ENCODE measurements around the gene DNM2. TPM values are rescaled to one million over a fixed set of nuclear protein-coding genes. Genes with fewer than 3 reads are reported as not detected.

DNM2 gene
- polyA plus RNA-seq, 1 donor = 87.4 TPM

GRCh38 chr19:10691178-10691881 lies 26.5 kb upstream of the DNM2 start:
- no peak for DNase-seq

- no peak for DNase-seq
These were observed 26.0 kb upstream of the DNM2 start for GRCh38 chr19:10691883-10692282.

DNA sequence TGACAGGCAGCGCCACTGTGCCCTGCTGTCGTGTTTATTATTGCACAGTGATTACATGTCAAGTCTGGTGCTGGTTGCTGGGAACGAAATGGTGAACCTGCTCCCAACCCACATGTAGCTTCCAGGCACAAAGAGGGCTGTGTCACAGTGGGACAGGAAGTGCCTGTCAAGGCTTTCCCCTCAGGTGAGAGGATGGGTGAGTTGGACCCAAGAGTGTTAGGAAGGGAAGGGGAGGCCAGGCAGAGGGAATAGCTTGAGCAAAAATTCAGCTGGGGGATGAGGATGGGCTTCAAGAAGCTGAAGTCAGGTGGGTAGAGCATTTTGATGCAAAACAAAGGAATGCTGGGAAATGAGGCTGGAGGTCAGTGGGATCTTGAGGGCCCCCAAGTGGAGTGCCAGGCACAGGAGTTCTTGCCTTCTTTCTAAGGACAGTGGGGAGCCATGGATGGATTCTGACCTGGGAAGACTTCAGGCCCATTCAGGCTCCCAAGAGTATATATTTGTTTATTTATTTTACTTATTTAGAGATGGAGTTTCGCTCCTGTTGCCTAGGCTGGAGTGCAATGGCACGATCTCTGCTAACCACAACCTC lies 25.1 kb upstream of the DNM2 start:
- DNase-seq = no peak

- no peak for DNase-seq
These were observed 23.1 kb upstream of the DNM2 start for GRCh38 chr19:10694706-10695307.

- peak; percentile 91 for DNase-seq
These were observed 22.2 kb upstream of the DNM2 start for GRCh38 chr19:10695401-10696398.

- no peak for DNase-seq
These were observed 18.1 kb upstream of the DNM2 start for GRCh38 chr19:10699650-10700335.

DNA sequence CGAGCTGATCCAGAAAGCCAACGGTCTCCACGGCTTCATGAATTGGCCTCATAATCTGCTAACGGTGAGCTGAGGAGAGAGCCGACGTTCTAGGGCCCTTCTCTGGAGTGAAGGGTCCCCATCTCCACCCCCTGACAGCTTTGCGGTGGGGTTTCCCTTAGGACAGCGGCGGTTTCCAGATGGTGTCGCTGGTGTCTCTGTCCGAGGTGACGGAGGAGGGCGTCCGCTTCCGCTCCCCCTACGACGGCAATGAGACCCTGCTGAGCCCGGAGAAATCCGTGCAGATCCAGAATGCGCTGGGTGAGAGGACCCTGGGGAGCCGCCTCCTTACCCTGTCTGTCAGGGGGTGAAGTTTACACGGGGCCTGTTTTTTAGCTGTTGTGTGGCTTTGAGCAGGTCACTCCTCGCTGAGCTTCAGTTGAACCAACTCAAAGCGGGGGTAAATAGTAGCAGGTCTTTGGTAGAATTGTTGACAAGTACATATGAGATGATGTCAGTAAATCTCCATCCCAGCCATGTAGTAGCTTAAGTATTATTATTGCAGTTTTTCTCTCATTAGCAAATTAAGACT lies 15.8 kb upstream of the DNM2 start:
- DNase-seq = no peak

- no peak for DNase-seq
These were observed 10.9 kb upstream of the DNM2 start for GRCh38 chr19:10706990-10707389.

- DNase-seq = no peak
These were observed 10.4 kb upstream of the DNM2 start for GRCh38 chr19:10707440-10707839.

- no peak for DNase-seq
These were observed 9.6 kb upstream of the DNM2 start for GRCh38 chr19:10708291-10708690.

GRCh38 chr19:10712045-10712444 lies 5.8 kb upstream of the DNM2 start:
- no peak for DNase-seq

DNA sequence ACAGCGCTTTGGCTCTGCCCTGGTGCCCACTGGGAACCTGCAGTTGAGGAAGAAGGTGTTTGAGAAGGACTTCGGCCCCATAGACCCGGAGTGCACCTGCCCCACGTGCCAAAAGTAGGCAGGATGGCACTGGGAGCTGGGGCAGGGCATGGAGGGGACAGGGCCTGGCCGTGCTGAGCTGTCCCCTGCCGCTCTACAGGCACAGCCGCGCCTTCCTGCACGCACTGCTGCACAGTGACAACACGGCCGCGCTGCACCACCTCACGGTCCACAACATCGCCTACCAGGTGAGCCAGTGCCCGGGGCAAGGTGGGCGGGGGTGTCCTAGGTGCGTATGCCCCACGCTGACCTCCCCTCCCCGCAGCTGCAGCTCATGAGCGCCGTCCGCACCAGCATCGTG lies 5.1 kb upstream of the DNM2 start:
- DNase-seq = no peak

- DNase-seq = no peak
These were observed 4.6 kb upstream of the DNM2 start for GRCh38 chr19:10713317-10713716.

- no peak for DNase-seq
These were observed 874 bp upstream of the DNM2 start for GRCh38 chr19:10717054-10717355.

GRCh38 chr19:10718205-10719196 lies 622 bp downstream of the DNM2 start:
- peak; percentile 63 for DNase-seq

- no peak for DNase-seq
These were observed 1.6 kb downstream of the DNM2 start for GRCh38 chr19:10719466-10719961.

- no peak for DNase-seq
These were observed 2.8 kb downstream of the DNM2 start for GRCh38 chr19:10720607-10721125.

GRCh38 chr19:10723591-10723990 lies 5.7 kb downstream of the DNM2 start:
- no peak for DNase-seq

DNA sequence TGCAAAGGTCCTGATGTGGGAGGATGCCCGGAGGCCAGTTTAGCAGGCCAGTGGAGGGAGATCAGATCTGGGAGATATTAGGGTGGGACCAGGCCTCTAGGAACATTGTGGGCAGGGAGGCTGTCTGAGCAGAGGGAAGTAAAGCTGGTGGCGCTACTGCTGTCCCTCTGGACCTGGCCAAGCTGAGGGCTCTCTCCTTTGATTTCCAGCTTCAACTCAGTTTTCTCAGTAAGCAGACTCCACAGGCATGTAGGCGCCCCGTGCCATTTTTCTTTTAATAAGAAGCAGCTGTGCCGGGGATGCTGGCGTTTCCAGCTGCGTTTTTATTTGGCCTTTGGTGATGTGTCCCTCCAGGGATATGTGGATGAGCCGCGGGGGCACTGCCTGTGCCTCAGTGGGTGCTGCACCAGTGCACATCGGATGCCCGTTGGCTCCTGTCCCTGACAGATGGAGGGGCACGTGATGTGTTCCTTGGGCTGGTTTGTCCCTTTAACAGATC lies 6.7 kb downstream of the DNM2 start:
- no peak for DNase-seq

DNA sequence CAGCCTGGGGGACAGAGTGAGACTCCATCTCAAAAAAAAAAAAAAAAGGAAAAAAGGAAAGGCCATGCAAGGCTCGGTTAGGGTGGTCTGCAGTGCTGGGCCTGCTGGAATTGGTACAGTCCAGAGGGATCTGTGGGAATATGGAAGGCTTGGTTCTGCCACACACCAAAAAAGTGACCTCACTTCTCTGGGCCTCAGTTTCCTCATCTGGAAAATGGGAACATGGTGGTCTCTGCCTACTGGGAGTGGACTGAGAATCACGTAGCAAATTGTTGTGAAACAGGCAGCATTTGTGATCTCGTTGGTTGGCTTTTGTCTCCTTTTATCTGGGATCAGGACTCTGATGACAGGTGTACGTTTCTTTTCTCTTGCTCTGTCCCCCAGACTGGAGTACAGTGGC lies 7.5 kb downstream of the DNM2 start:
- DNase-seq = no peak

All from hindlimb muscle (tissue), 1 donor.